ENCODE data around the gene PPP1R8. TPM values are rescaled to one million over a fixed set of nuclear protein-coding genes. Genes with fewer than 3 reads are reported as not detected.
A peak's percentile ranks its signal among the peaks of the same experiment; 100 is the strongest.

The PPP1R8 gene
- total and polyA plus RNA-seq, 3 experiments from 2014 or later: 37.5 to 70.0 (median 66.3) TPM

DNA sequence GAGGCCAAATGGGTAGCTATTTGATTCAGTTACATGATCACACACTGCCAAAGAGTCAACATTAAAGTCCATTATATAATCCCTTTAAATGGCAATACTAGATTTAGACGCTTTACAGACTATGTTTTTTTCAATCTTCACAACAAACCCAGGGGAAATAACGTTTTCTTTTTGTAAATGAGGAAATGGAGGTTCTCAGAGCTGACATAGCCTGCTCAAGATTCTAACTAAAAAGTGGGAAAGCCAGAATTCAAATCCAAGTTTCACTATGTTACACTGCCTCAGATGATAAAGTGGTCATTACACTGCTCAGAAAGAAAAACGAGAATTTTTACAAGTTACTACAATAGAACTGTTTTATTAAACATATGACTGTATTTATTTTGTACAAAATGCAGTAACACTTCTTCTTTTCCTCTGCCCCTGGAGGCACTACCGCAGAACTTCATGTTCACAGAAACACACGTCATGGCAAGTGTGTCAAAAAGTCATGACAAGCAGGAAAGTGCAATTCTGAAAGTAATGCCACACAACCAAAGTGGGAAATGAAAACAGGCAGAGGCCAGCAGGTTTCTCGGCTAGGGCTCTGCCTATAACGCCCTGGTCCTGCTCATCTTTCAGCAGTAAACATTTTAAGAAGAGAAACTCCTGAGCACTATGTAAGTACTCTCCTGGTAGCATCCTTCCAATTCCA lies 60.8 kb downstream of the PPP1R8 start:
- H3K4me1 ChIP-seq (ENCODE audit: insufficient read depth, low read length): peaks cover 57% of the 10 kb centered on the region
- H3K9me3 ChIP-seq (ENCODE audit: low read length): no peaks in the 10 kb centered on the region
- ChIA-PET CTCF (interaction anchor here (1.2 to 1.6 kb wide), 4 partner anchors 16 to 34 kb away, joined by 3 to 5 read pairs (median 4); no protein-coding TSS in a partner anchor), POLR2A (interaction anchor here (0.8 kb wide), 1 partner anchor 33 kb away, joined by 3 read pairs; no protein-coding TSS in a partner anchor)
- H3K4me1 Mint-ChIP-seq: peaks cover 29 to 58% (median 42%) of the 10 kb centered on the region in 3 donors
- peaks cover 41% of the 10 kb centered on the region for H3K36me3 ChIP-seq (ENCODE audit: insufficient read depth, low read length)
- H3K27me3 Mint-ChIP-seq: no peaks in the 10 kb centered on the region
- peak overlapping the region; percentile 43 to 96 (median 83) for H3K27ac Mint-ChIP-seq
- no peaks in the 10 kb centered on the region for H3K9me3 Mint-ChIP-seq
- no peak overlapping the region for H3K27ac ChIP-seq (ENCODE audit: low read depth, low read length)
- peaks cover 7 to 76% (median 20%) of the 10 kb centered on the region in 3 donors for H3K36me3 Mint-ChIP-seq
- no peaks in the 10 kb centered on the region for H3K27me3 ChIP-seq (ENCODE audit: insufficient read depth, low read length, poor library complexity, severe bottlenecking)
- peak overlapping the region in 5 of 7 donors; percentile 1 to 71 (median 34) for H3K4me3 Mint-ChIP-seq
- peak in 1 of 5 donors; percentile 21 for DNase-seq
- no peak overlapping the region for H3K4me3 ChIP-seq (ENCODE audit: low read length)

GRCh38 chr1:27894521-27894920 lies 63.9 kb downstream of the PPP1R8 start:
- H3K27me3 Mint-ChIP-seq: no peaks in the 10 kb centered on the region
- POLR2A ChIA-PET: interaction anchor here (0.6 kb wide), 1 partner anchor 53 kb away, joined by 4 read pairs; no protein-coding TSS in a partner anchor
- Histone ChIP-seq H3K4me3 (ENCODE audit: low read length) (no peak overlapping the region), H3K27ac (ENCODE audit: low read depth, low read length) (no peak overlapping the region), H3K9me3 (ENCODE audit: low read length) (no peaks in the 10 kb centered on the region), H3K36me3 (ENCODE audit: insufficient read depth, low read length) (peaks cover 49% of the 10 kb centered on the region), H3K27me3 (ENCODE audit: insufficient read depth, low read length, poor library complexity, severe bottlenecking) (no peaks in the 10 kb centered on the region), H3K4me1 (ENCODE audit: insufficient read depth, low read length) (peaks cover 25% of the 10 kb centered on the region)
- no peak for DNase-seq
- H3K36me3 Mint-ChIP-seq: peaks cover 7 to 76% (median 26%) of the 10 kb centered on the region in 3 donors
- H3K9me3 Mint-ChIP-seq: no peaks in the 10 kb centered on the region
- no peak overlapping the region for H3K4me3 Mint-ChIP-seq
- peak overlapping the region in 7 of 8 donors; percentile 3 to 85 (median 56) for H3K27ac Mint-ChIP-seq
- CTCF ChIA-PET: no interaction called here
- peaks cover 13 to 32% (median 20%) of the 10 kb centered on the region in 3 donors for H3K4me1 Mint-ChIP-seq

Other genes with a start within 250 kb of the PPP1R8 start
- gene AHDC1, start 226.6 kb upstream of the PPP1R8 start, total RNA-seq: 10 to 100 TPM; 11.5 TPM
- gene AHDC1, start 226.6 kb upstream of the PPP1R8 start, polyA plus RNA-seq: 1.9 TPM
- gene FGR, start 195.6 kb upstream of the PPP1R8 start, total RNA-seq: 1 to 10 TPM; 1.6 to 1.8 TPM
- gene FGR, start 195.6 kb upstream of the PPP1R8 start, polyA plus RNA-seq: 49.6 TPM
- 10 to 100 TPM; 10.7 to 12.3 TPM for gene IFI6, start 158.6 kb upstream of the PPP1R8 start, total RNA-seq
- gene IFI6, start 158.6 kb upstream of the PPP1R8 start, polyA plus RNA-seq: 161 TPM
- gene FAM76A, start 104.8 kb upstream of the PPP1R8 start, total RNA-seq: 10 to 100 TPM; 13.2 to 13.7 TPM
- 9.2 TPM for gene FAM76A, start 104.8 kb upstream of the PPP1R8 start, polyA plus RNA-seq
- 10 to 100 TPM; 21.3 to 23.4 TPM for gene STX12, start 57.6 kb upstream of the PPP1R8 start, total RNA-seq
- 18.8 TPM for gene STX12, start 57.6 kb upstream of the PPP1R8 start, polyA plus RNA-seq
- gene THEMIS2, start 41.8 kb downstream of the PPP1R8 start, total RNA-seq: 10 to 100 TPM; 12.4 to 15.6 TPM
- gene THEMIS2, start 41.8 kb downstream of the PPP1R8 start, polyA plus RNA-seq: 63.3 TPM
- 100 to 1,000 TPM; 115 to 118 TPM for gene RPA2, start 83.8 kb downstream of the PPP1R8 start, total RNA-seq
- gene RPA2, start 83.8 kb downstream of the PPP1R8 start, polyA plus RNA-seq: 203 TPM
- under 1 TPM in 1 of 2 experiments, not detected in 1; 0.27 TPM for gene SMPDL3B, start 104.2 kb downstream of the PPP1R8 start, total RNA-seq
- gene SMPDL3B, start 104.2 kb downstream of the PPP1R8 start, polyA plus RNA-seq: not detected
- 1 to 10 TPM; 7.3 to 8.9 TPM for gene XKR8, start 129.2 kb downstream of the PPP1R8 start, total RNA-seq
- 23.3 TPM for gene XKR8, start 129.2 kb downstream of the PPP1R8 start, polyA plus RNA-seq